HG03521 (cell line): ENCODE results near the gene IQSEC1.

Source experiments
- ATAC-seq: cut with Tn5 transposase; IDR thresholded peaks from one replicate; pipeline ENCODE4 v1.9.1; 2021; ENCODE audit warnings: mild to moderate bottlenecking, moderate library complexity; ENCODE audit not compliant: unreplicated experiment

Gene IQSEC1

DNA sequence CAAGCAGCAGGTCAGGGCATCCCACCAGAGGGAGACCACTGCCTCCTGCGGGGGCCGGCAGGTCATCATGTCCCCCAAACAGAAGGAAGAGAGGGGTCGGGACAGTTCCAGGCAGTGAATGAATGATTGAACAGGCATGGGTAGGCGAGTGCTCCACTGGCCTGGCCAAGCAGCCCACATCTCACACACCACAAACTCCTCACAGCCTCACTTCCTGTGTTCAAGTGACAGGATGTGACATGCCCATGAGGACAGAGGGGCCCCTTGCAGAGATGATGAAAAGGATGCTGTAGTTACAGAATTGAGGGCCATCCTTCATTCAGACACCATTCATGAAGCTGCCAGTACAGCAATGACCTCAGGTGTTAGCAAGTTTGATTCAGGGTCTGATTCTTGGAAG lies 3.7 kb downstream of the IQSEC1 start:
- ATAC-seq = peak; percentile 51

DNA sequence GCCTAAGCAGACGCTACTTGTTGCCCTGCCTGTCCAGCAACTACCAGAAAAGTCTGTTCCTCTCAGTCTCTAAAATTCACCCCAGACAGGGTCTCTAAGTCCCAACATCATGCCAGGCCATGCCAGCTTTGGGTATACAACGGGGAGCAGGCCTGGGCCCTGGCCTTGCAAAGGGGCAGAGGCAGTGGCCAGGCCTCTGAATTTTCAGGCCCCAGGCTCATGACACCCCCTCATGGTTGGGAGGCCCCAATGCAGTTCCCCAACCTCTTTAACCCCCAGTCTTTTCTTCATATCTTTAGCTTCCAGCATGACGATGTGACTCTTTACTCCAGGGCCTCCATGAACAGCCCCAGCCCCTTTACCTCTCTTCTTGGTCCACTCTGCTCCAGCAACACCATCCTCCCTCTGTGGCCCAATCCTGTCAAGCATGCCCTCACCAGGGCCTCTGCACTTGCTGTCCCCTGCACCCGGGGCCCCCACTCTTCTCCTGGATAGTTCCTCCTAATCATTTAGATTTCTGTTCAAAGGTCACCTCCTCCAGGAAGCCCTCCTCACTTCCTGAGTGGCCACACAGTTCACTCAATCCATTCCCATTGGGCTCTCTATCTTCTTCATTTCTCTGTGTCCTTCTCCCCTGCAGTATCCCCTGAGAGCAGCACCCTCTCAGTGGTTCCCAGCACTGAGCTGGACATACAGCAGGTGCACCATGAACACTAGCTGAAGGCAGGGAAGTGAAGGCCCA lies 4.8 kb downstream of the IQSEC1 start:
- no peak for ATAC-seq

DNA sequence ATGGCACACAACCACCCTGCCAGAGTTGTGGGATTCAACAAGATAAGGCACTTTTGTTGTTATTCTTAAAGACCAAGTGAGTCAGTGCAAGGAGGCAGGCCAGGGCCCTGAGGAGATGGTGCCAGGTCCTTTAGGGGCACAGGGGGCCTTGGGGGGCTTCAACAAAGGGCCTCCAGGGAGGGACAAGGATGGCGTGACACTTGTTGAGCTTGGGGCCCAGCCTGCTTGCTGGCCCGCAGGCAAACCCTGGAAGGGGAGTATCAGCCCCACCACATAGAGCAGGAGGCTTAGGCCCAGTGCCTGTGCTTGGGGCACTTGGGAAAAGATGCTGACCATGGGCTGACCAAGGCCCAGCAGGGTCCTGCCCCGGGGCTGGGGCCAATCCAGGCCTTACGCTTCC lies 5.5 kb downstream of the IQSEC1 start:
- ATAC-seq = no peak

DNA sequence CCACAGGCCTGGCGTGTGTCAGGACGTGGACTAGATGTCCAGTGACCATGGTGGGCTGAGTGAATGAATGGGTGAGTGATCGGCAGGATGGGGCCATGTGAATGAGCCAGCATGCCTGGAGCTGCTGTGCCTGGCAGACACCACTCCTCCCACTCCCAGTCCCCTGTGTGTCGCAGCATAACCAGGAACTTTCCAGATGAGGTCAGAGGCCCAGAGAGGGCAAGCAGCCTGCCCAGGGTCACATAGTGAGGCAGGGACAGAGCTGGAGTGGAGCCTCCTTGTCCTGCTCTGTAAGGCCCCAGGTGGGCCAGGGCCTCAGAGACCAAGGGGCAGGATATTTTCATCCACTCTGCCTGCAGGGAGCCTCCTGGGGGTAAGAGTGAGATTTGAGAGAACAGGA lies 6.4 kb downstream of the IQSEC1 start:
- no peak for ATAC-seq

DNA sequence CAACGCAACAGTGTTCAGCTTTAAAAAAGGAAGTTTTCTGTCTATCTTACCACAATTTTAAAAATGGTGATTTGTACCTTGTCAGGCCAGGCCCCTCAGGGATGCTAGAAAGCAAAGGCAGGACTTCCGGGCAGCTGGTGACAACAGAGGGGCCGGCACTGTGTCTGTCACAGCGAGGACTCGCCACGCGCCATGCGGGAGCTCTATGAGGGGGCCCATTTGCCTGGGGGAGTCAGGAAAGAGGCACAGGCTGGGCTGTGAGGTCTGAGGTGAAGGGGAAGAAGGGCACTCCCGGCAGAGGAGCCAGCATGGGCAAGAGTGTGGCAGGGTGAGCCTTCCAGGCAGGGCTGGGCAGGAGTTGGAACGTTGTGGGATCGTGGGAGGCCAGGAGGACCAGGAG lies 7.0 kb downstream of the IQSEC1 start:
- no peak for ATAC-seq

DNA sequence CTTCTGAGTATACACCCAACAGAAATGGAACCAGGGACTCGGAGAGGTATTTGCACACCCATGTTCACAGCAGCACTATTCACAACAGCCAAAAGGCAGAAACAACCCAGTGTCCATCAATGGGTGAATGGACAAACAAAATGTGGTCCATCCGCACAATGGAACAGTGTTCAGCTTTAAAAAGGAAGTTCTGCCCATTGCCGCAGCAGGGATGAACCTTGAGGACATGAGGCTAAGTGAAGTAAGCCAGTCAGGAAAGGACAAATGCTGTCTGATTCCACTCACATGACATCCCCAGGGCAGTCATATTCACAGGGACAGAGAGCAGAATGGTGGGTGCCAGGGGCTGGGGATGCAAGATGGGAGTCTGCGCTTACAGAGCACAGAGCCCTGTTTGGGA lies 7.5 kb downstream of the IQSEC1 start:
- no peak for ATAC-seq

DNA sequence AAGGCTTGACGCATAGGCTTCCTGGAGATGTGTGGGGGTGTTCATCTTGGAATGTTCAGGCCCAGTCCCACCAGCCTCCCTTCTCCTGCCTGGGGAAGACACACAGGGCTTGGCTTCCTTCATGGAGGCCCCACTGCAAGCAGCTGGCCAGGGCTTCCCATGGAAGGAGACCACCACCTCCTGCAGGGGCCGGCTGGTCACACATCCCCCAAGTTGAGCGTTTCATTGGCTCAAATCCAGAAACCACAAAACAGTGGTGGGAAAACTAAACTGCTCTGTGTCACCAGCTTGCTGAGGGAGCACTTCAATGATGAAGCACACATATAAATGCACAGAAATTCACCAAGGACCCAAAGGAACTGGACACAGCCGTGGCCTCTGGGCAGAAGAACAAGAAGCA lies 8.3 kb downstream of the IQSEC1 start:
- no peak for ATAC-seq

DNA sequence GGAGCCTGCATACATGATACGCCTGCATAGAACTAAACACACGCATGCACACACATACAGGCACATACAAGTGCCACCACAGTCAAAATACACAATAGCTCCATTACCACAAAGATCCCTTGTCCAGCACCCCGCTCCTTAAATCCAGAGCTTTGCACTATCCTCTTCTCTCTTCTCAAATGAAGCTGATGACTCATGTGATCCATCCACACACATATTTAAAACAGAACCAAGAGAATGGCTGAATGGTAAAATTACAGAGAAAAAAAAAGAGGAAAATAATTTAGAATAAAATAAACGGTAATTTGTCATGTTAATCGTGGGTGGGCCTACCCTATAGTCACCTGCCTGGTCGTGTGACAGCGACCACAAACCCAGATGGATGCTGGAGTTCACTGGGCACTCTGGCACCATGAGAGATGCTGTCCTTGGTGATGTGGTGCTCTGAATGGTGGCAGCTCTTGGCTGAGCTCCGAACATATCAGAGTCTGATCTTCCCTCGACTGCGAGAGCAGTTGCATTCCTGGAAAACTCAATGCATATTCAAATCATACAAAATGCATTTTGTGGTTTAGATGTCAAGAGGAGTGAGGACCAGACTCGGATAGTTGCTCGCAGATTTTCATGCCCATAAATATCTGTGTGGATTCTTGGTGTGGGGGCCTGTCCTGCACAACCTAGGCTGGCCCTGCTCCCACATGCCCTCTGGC lies 8.9 kb downstream of the IQSEC1 start:
- no peak for ATAC-seq

DNA sequence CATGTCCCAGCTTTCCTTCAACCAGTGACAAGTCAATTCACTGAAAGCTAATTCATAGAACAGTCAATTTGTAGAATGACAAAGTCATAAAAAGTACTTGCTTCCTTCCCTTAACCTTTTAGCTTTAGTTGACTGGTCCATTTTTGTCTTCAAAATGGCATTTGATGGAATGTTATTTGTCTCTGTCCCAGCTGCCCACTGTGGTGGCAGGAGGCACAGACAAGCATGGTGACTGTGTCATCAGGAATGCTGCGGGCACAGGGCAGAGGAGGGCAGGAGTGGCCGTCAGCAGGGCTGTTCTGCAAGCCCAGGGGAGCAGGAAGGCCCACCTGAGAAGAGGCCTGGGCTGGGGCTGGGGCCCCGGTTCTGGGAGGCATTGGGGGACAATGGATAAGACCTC lies 10.0 kb downstream of the IQSEC1 start:
- ATAC-seq = no peak

DNA sequence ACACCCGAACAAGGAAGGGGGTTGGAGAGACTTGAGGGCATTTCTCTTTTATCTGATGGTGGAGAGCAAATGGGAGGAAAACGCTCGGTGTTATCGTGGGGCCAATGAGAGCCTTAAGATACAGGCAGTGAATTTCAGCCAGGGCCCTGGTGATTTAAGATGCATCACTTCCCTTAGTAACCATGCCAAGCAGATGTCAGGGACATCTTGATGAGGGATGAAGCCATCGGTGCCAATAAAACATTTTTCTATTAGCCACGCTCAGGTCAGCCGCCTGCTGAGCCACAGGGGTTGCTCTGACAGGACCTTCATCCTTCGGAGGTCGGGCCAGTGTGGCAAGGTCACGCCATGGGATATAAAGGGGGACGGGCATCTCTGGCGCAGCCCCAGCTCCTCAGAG lies 10.6 kb downstream of the IQSEC1 start:
- no peak for ATAC-seq

DNA sequence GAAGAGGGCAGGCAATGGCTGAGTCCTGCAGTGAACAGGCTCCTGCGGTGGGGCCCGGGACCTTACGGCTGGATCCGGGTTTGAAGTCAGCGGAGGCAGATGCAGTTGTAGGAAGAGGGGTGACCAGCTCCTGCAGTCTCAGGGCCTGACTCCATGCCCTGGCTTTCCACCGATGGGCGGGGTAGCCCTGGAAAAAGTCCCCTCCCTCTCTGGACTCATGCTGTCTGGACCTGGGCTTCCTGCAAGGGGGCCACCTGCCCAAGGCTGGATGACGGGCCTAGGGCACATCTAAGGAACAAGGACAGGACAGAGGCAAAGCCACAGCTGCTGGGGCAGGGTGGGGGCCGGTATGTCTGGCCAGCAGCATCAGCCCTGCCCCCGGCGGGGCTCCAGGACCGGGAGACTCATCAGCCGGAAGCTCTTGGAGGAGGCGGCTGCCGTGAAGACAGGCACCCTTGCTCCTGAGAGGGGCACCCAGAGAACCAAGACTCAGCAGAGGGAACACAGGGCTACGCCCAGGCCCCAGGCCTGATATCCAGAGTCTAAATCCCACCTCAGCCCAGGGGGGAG lies 12.8 kb downstream of the IQSEC1 start:
- ATAC-seq = no peak

DNA sequence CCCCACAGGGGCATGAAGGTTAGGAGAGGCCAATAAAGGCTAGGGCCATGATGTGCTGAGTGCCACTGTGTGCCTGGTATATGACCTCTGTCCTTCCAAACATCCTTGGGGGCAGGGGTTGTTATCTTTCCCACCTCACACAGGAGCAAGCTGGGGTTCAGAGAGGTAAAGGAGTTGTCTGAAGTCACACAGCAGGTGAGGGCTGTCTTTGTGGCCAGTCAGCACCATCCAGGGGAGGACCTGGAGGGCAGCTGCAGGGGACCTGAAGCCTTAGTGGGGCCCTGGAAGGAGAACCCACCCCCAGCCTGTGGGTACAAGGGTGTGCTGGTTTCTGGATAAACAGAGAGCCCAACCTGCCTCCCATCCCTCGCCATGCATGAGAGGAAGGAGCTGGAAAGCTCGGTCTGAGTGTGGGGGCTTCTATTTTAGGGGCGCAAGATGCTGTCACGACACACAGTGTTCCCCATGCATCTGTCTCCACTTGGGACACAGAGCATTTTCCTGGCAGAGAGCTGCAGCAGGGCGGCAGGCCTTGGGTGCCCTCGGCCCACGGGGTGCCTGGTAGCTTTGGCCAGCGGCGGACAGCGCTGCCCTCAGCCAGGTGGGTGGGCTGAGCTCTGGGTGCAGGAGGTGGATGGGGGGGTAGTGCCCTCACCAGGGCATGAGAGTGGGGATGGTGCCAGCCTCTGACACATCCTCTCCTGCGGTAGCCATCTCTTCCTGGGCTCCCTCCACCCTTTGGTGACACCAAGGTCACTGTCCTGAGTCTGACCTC lies 14.7 kb downstream of the IQSEC1 start:
- ATAC-seq = no peak

DNA sequence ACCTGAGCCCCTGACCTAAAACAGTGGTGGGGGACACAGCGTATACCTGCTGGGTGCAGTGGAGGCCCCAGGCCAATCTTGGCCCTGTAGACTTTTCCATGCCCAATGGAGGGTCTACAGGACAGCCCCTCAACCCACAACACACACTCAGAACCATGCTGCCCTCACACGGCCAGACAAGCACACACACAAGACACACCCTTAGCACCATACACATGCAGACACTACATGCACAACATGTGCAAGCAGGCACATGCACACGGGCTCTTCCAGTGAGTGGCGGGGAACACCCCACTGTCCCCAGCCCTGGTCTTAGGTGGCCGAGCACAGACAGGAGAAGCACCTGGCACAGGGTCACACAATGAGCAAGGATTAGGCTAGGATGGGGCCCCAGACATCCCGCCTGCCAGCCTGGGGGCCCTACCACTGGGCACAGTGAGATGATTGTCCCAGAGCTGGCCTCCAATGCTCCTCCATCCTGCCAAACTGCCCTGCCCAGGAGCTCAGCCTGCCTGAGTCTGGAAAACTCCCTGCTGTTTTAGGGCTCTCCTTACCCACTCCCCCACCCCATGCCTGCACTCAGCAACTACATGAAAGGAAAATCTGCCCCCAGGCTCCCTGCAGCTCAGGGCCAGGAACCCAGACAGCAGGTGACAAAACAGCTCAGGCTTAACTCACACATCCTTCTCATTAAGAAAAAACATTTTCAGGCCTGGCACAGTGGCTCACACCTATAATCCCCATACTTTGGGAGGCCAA lies 15.8 kb downstream of the IQSEC1 start:
- ATAC-seq = no peak

DNA sequence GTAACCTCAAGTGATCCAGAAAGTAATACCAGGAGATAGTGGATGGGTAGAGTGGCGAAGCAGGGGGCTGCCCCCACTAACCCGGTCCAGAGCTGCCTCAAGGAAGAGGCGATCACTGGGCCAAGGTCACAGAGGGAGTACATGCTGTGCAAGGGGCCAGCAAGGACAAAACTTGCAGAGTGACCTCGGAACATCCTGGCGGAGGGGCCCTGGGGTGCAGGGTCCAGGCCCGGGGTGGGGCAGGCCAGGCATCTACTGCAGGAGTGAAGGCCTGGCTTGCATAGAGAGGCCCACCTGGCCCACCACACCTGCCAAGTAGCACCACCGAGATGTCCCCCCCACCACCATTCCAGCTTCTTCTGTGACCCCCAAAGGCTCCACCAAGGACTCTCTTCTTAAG lies 17.6 kb downstream of the IQSEC1 start:
- no peak for ATAC-seq

DNA sequence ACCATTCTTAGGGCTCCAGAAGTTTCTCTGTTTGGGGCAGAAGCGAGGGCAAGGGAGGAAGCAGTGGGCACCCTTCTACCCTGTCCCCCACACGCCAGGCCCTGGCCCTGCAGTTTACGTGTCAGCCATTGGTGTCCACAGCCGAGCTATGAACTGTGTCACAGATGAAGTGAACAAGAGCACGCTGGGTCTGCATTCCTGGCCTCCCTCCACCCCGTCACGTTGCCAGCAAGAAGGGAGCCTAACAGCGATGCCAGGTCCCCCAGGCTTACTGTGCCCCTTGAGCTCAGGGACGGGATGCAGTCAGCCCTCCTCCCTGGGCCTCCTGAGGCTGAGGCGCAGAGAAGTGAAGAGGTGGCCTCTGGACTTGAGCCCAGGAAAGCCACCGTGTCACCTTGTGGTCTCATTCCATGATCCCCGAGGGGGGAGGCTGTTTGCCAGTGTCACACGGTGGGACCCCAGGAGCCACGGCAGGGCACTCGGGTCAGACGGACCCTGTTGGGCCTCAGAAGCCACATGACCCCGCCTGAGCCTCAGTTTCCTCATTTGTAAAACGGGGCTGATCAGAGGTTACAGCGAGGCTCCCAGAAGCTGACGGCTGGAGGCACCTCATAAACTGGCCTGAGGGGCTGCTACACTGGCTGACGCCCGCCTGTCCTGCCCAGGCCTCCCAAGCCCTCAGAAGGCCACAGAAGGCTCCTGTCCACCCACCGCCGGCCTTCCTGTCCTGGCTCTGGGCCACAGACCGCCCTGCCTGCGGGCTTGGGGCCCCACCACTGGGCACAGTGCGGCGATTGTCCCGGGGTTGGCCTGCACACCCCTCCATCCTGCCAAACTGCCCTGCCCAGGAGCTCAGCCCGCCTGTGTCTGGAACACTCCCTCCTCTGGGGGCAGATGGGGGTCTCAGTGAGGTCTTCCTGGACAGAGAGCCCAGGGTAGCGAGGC lies 18.6 kb downstream of the IQSEC1 start:
- no peak for ATAC-seq

DNA sequence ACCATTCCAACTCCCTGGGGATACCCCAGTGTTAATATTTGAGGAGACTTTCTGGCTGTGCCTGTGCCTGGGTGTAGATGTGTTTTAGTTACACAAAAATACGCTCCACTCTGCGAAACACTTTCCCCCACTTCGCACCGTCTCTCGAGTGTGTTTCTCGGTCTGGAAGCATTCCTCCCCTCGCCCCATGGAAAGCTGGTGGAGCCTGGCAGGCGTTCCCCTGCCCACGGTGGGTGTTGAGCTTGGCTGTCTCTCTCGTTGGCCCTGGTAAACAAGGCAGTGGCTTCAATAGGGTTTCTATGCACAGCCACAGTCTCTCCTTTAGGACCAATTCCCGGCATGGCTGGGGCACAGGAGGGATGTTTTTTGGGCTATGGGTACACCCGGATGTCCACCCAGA lies 19.3 kb downstream of the IQSEC1 start:
- no peak for ATAC-seq

DNA sequence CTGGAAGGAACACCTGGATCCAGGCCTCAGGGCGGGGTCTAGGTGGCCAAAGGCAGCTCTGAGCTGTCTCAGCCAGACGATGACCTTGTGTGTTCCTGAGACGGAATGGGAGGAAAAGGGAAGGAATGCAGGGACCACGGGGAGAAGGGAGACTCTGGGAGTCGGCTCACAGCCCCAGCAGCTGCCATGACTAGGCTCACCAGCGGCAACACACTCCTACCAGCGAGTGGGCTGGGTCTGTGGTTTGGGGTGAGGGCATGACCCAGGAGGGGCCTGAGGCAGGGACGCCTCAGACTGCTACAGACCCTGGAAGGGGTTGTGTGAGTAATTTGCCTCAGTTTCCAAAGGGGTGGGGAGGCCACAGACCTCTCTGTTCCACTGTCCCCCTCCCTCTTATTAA lies 19.8 kb downstream of the IQSEC1 start:
- ATAC-seq = no peak

DNA sequence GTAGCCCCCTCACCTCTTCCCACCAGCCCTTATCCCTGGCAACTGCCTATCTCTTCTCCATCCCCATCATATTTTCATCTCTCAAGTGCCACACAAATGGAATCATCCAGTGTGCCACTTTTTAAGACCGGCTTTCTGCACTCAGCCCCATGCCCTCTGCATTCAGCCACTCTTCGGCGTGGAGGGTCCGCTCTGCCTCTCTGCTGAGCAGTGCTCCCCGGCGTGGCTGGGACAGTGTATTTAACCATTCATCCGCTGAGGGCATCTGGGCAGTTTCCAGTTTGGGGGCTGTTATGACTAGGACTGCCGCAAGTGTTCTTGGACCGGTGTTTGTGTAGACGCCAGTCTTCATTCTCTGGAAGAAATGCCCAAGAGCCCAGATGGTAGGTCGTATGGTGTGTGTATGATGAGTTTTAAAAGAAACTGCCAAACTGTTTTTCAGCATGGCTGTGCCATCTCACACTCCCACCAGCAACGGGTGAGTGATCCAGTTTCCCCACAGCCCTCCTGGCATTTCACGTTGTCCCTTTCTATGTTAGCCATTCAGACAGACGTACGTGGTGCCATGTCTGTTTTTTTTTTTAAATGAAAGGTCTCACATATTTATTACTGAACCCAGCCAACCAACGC lies 20.9 kb downstream of the IQSEC1 start:
- no peak for ATAC-seq

DNA sequence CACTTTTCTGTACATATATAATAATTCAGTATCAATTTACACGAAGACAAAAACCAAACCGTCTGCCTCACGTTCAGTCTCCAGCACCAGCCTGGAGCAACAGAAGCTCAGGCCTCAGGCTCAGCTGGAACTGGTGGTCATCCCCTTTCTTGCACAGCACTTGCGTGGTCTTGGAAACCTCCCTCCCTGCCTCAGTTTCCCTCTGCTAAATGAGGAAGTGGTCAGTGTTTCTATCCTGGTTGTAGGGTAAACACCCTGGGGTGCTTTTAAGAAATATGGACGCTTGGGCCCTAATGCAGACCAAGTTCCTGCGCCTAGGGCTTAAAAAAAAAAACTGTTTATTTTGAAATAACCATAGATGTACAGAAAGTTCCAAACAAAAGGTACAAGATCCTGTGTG lies 21.6 kb downstream of the IQSEC1 start:
- no peak for ATAC-seq
